CD4-positive, alpha-beta T cell treated with Interferon alpha-2 for 1 hour (primary cell): ENCODE measurements around the gene IL17RB.

Source experiments
- DNase-seq, 2 donors: peaks; one replicate each; pipeline ENCODE4 v3.0.0-alpha.2; 2020 to 2022

The IL17RB gene

DNA sequence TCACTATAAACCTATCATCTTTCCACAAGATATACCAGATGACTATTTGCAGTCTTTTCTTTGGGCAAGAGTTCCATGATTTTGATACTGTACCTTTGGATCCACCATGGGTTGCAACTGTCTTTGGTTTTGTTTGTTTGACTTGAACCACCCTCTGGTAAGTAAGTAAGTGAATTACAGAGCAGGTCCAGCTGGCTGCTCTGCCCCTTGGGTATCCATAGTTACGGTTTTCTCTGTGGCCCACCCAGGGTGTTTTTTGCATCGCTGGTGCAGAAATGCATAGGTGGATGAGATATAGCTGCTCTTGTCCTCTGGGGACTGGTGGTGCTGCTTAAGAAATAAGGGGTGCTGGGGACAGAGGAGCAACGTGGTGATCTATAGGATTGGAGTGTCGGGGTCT is 33.9 kb upstream of the IL17RB start:
- DNase-seq: no peak

DNA sequence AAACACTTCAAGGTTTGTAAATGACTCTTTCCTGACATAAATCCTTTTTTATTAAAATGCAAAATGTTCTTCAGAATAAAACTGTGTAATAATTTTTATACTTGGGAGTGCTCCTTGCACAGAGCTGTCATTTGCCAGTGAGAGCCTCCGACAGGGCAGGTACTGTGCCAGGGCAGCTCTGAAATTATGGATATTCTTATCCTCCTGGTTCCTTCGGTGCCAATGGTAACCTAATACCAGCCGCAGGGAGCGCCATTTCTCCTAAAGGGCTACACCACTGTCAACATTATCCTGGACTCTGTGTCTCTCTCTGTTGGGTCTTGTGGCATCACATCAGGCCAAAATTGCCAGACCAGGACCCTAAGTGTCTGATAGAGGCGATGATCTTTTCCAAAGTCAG is 33.1 kb upstream of the IL17RB start:
- no peak for DNase-seq

GRCh38 chr3:53813876-53814275 is 32.5 kb upstream of the IL17RB start:
- no peak for DNase-seq

DNA sequence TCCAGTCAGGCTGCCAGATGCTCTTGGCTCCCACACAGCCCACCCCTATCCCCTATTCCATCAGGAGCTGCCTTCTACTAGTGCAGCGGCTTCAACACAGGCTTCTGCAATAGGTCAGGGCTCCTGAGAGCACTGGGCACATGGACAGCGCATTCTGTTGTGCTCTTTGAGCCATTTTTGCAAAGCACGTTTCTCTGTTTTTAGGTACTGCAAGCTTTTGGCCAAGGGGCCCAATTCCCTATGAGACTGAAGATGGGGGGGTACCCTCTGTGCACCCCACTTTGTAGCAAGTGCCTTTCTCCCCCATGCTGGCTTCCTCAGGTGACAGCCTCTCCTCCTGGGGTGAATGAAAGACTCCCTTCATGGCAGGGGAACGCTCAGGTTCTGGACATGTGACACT is 31.3 kb upstream of the IL17RB start:
- DNase-seq: no peak

DNA sequence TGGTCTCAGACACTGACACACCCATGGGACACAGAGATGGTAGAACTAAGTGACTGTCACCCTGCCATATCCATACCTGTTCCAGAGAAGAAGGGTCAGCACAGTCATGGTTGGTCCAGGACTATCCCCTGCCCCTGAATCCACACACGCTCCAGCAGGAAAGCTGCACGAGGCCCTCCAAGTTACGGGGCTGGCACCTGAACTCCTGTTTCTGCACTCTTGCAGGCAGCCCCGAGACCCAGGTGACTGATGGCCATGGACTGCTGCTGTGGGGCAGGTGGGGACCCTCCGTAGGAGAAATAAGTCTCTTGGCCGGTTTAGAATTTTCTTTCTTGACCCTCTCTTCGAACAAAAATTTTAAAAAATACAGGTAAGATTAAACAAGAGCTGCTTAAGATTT is 30.7 kb upstream of the IL17RB start:
- no peak for DNase-seq

- no peak for DNase-seq
Observed at GRCh38 chr3:53816425-53816824, 29.9 kb upstream of the IL17RB start.

DNA sequence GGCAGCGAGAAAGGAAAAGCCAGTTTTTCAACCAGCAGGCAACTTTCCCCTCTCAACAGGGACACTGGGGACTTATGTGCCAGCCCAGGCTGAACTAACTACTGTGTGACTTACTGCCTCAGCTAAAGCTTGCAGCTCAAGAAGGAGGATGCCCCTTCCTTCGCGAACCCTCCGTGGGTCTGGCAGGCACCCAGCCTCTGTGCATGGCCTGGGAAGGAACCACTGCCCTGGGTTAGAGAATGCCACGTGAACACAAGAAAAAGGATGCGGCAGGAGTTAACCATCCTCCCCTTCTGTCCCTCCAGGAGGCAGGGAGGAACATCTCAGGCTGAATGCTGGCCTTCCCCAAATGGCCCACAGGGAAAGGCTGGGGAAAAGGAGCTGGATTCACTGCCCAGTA is 29.2 kb upstream of the IL17RB start:
- no peak for DNase-seq

DNA sequence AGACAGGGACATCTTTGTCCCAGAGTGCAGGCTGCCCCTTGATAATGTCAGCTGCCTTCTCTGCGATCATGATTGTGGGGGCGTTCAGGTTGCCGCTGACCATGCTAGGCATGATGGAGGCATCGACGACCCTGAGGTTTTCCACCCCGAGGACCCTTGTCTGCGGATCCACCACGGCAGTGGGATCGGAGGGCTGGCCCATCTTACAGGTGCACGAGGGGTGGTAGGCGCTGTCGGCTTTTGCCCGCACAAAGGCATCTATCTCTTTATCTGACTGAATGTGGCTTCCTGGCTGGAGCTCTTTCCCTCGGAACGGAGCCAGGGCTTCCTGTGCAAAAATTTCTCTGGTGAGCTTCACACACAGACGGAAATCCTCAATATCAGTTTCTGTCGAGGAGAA is 28.6 kb upstream of the IL17RB start:
- DNase-seq: no peak

DNA sequence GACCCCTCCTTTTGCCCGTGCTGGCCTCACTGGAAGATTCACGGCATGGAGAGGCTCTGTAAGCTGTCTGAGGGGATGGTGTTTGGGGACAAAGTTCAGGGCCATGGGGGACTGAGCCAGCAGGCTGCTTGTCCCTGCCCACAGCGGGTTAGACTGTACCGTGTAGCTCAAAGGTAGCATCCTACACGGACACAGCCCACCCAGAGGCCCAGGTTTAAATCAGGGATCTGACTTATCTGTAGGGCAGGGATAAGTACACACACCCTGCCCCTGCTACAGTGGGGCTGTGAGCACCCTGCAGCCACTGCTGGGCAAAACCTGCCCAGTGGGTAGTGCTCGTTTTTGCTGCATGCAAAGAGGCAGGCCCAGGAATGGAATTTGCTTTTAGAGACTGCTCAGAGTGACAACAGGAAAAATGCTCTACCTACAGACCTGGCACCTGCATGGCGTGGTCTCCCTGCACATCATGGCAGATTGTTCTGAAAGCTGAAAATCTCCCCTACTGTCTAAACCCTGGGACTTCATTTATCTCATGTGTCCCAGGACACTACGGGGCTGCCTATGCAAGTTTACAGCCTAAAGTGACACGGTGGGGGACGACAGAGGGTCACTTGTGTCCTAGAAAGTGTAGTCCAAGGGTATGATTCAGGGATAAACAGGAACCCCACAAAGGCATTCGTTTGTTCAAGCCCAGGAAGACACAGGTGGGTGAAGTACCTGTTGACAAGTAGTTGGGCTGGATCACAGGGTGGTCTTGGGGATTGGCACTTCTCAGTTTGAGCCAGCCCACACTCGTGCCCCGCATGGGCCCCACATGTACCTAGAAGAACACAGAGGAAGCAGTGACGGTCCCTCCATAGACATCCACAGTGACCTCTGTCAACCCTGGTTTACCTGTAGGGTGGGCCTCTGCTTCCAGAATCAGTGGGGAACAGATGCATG is 27.9 kb upstream of the IL17RB start:
- DNase-seq: no peak

GRCh38 chr3:53819163-53819868 is 27.1 kb upstream of the IL17RB start:
- no peak for DNase-seq

GRCh38 chr3:53820084-53820483 is 26.3 kb upstream of the IL17RB start:
- DNase-seq: no peak

GRCh38 chr3:53820756-53821580 is 25.4 kb upstream of the IL17RB start:
- DNase-seq: no peak

DNA sequence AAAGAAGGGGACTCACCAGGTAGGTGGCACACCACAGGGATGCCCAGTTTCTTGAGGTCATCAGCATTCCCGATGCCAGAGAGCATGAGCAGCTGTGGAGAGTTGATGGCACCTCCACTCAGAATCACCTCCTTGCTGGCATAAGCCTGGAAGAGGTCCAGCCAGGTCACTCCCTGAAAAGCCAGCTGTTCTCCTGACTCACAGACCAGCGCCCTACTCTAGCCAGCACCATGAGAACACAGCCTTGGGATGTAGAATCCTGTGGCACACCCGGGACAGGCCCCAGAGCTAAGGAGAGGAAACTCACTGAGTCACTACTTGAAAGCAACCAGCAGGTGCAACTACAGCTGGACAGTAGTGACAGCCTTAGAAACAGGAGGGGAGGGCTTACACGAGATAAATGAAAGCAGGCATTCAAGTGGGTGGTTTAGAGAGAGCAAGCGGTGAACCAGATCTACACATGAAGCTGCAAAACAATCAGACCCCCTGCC is 24.7 kb upstream of the IL17RB start:
- DNase-seq: no peak

DNA sequence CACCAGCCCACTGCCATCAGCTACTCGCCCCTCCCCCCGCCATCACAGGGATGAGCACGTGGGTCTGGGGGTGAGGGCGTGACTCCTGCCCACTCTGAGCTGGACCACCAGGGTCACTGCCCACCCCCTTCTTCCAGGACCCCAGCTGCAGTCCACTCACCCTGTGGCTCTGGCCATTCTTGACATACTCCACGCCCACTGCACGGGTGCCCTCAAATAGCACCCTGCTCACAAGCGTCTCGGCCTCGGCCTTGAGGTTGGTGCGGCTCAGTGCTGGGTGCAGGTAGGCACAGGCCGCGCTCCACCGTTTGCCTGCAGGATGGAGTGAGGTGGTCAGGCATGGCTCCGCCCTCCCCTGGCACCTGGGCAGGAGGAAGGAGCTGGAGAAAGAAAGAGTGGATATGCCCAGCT is 24.0 kb upstream of the IL17RB start:
- DNase-seq: no peak

DNA sequence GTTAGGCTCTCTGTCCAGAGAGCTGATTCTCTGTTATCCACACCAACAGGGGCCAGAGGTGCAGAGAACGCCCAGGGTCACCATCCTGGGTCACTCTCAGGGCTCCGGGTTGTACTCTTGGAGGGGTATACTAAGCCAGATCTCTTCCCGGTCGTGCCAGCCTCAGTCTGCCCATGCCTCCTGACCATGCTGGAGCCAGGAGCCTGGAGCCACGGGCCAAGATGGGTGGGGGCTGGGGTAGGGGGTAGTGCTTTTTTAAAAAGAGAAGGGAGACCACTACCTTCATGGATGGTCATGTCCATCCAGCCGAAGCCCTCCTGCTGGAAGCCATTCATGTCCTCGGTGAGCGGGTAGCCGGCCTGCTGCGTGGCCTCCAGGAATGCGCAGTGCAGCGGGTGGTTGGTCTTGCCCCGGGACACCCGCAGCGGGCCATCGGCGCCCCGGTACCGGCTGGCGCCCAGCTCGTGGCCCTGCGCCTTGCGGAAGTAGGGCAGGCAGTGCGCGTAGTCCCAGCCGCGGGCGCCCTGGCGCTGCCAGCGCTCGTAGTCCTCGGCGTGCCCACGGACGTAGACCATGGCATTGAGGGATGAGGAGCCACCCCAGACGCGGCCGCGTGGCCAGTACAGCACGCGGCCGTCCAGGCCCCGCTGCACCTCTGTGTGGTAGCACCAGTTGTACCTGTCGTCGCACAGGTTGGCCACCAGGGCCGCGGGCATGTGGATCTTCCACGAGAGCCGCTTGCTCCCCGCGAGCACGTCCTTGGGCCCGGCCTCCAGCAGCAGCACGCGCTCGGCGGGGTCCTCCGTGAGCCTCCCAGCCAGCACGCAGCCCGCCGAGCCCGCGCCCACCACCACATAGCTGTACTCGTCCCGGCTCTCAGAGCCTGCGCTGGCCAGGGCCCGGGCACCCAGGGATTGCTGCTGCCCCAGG is 23.1 kb upstream of the IL17RB start:
- no peak for DNase-seq

GRCh38 chr3:53823956-53824657 is 22.3 kb upstream of the IL17RB start:
- no peak for DNase-seq

DNA sequence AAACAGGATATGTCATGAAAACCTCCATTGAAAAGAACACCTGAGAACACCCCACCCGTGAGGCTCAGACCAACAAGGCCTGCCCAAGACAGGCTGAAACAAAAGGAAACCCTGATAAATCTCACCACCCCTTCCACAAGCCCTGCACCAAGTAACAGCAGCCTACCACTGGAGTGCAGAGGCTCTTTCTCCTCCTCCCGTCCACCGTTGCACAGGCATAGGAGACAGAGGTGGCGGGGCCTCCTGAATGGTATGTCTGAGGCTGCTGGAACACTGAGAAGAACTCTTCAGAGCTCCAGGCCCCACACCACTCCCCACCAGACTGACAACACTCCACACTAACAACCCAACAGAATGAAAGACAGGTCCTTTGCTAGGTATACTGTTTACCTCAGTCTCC is 21.6 kb upstream of the IL17RB start:
- no peak for DNase-seq

- no peak for DNase-seq
Observed at GRCh38 chr3:53826048-53826447, 20.3 kb upstream of the IL17RB start.

- no peak for DNase-seq
Observed at GRCh38 chr3:53828581-53828980, 17.8 kb upstream of the IL17RB start.

- no peak for DNase-seq
Observed at GRCh38 chr3:53829605-53830004, 16.8 kb upstream of the IL17RB start.

GRCh38 chr3:53830944-53831343 is 15.4 kb upstream of the IL17RB start:
- DNase-seq: no peak
